ENCODE data around the gene MISP3.

The MISP3 gene

GRCh38 chr19:14122924-14123323 is 50.3 kb downstream of the MISP3 start:
- H3K27ac ChIP-seq (ENCODE audit: low read depth, low read length, poor library complexity, severe bottlenecking), result no peak overlapping the region
- H3K9me3 ChIP-seq (ENCODE audit: low read length), result no peaks in the 10 kb centered on the region

More at GRCh38 chr19:14122924-14123323, 50.3 kb downstream of the MISP3 start:
- no peak for TF ChIP-seq CTCF (IDR thresholded peaks at IDR 0.05; ENCODE audit: low read length)
- TF ChIP-seq EZH2 (IDR thresholded peaks at IDR 0.05; ENCODE audit: borderline replicate concordance, low read length), result no peak
- Histone ChIP-seq H3K9me2 (ENCODE audit: low read depth, low read length) (no peaks in the 10 kb centered on the region), H3K4me1 (ENCODE audit: insufficient read depth, low read length, severe bottlenecking) (peaks cover 9% of the 10 kb centered on the region), H3F3A (ENCODE audit: insufficient read depth, low read length) (0 out of 2 replicates have a peak, but pooled peaks cover 4% of the 10 kb centered on the region), H4K20me1 (ENCODE audit: insufficient read depth, low read length) (no peaks in the 10 kb centered on the region), H3K9ac (ENCODE audit: low read length) (no peak overlapping the region), H3K36me3 (ENCODE audit: insufficient read depth, low read length) (peaks cover 38% of the 10 kb centered on the region), H3K79me2 (ENCODE audit: insufficient read depth, low read length) (no peaks in the 10 kb centered on the region), H3K27me3 (ENCODE audit: insufficient read depth, low read length) (no peaks in the 10 kb centered on the region), H2AFZ (ENCODE audit: low read length) (no peak overlapping the region), H3K4me2 (ENCODE audit: low read length) (no peak overlapping the region), H3K4me3 (ENCODE audit: low read depth, low read length, poor library complexity, severe bottlenecking) (no peak overlapping the region)

All from OCI-LY1 (cell line).